ENCODE data around the gene VANGL2.

Gene VANGL2

GRCh38 chr1:160467576-160467975, 67.2 kb downstream of the VANGL2 start:
- H3K27ac Mint-ChIP-seq = peak overlapping the region; percentile 97
- H3K4me3 Mint-ChIP-seq = peak overlapping the region; percentile 67
- no peaks in the 10 kb centered on the region for H3K27me3 Mint-ChIP-seq
- no peaks in the 10 kb centered on the region for H3K36me3 Mint-ChIP-seq (ENCODE audit: low read depth)
- peaks cover 61% of the 10 kb centered on the region for H3K4me1 Mint-ChIP-seq (ENCODE audit: low read depth)
- peaks cover 4% of the 10 kb centered on the region for H3K9me3 Mint-ChIP-seq

DNA sequence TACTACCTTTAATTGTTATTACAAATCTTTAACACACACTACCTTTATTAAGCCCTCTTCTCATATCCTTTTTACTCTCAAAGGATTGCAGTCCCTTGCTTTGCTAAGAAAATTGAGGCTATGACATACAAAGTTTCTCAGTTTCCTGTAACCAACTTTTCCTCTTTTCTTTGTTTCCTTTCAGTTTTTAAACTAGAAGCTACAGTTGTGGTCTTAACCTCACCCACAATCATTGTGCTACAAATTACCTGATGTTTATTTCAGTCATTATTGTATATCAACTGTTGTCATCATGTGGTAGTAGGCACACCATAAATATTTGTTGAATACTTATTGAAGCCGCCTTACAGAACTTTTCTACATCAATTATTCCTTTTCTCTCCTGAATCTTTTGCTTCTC, 70.9 kb downstream of the VANGL2 start:
- H3K27ac Mint-ChIP-seq = no peak overlapping the region

DNA sequence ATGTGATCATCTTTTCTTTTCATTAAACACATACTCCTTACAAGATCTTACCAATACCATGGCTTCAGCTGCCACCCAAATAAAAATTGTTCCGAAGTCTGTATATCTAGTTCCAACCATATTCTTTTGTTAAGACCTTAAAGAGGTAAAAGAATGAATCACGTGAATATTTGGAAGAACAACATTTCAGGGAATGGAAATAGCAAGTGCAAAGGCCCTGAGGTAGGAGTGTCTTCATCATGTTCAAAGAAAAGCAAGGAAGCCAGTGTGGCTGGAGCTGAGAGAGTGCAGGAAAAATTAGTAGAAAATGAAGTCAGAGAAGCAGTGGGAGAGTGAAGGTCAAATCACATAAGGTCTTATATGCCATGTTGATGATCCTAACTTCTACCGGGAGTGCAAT, 71.7 kb downstream of the VANGL2 start:
- Mint-ChIP-seq H3K27ac (no peak overlapping the region), H3K4me3 (no peak overlapping the region), H3K36me3 (ENCODE audit: low read depth) (no peaks in the 10 kb centered on the region), H3K4me1 (ENCODE audit: low read depth) (peaks cover 23% of the 10 kb centered on the region), H3K9me3 (no peaks in the 10 kb centered on the region), H3K27me3 (no peaks in the 10 kb centered on the region)

More for the DNA sequence above, 70.9 kb downstream of the VANGL2 start:
- Mint-ChIP-seq H3K4me1 (ENCODE audit: low read depth) (peaks cover 31% of the 10 kb centered on the region), H3K36me3 (ENCODE audit: low read depth) (no peaks in the 10 kb centered on the region), H3K4me3 (no peak overlapping the region), H3K9me3 (no peaks in the 10 kb centered on the region), H3K27me3 (no peaks in the 10 kb centered on the region)

GRCh38 chr1:160474392-160475242, 74.3 kb downstream of the VANGL2 start:
- Mint-ChIP-seq H3K27ac (no peak overlapping the region), H3K4me3 (no peak overlapping the region), H3K36me3 (ENCODE audit: low read depth) (peaks cover 14% of the 10 kb centered on the region), H3K4me1 (ENCODE audit: low read depth) (peaks cover 7% of the 10 kb centered on the region), H3K27me3 (no peaks in the 10 kb centered on the region), H3K9me3 (peaks cover 4% of the 10 kb centered on the region)
